Measurements from ENCODE around the gene ACOXL.

ACOXL gene

DNA sequence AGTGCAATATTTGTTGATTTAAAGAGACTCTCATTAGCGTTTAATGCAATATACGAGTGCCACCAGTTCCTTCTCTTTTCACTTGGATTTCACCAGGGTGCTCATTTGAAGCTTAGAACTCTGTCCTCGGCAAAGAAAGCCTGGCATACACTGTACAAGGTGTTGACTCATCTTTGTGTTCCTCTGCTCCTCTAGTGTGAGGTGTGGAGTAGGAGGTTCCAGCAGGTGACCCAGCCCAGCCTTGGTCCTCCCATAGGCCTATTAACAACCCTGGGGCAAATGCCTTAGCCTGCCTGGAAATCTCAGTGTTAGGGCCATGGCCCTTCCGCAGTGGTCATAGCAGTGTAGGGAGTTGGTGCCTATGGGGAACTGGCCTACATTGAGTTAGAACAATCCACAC, 408.4 kb downstream of the ACOXL start:
- no peak for DNase-seq (ENCODE audit: low read depth)

DNA sequence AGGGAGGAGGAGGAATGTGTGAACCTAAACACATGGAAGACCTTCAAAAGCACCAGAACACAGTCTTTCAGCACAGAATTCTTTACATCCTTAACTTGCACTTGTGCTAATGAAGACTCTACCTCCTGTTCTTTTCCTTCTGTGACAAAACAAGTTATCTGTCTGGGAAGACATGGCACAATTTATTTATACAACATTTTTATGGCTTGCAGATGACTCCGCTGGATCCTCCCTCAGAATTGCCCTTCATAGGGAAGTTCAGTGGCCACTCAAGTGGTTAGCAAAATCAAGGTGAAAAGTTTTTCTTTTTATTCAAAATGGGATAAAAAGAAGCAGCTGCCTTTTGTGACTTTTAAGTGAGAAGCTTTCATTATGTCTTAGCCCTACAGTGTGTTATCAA, 409.7 kb downstream of the ACOXL start:
- DNase-seq (ENCODE audit: low read depth), result no peak

DNA sequence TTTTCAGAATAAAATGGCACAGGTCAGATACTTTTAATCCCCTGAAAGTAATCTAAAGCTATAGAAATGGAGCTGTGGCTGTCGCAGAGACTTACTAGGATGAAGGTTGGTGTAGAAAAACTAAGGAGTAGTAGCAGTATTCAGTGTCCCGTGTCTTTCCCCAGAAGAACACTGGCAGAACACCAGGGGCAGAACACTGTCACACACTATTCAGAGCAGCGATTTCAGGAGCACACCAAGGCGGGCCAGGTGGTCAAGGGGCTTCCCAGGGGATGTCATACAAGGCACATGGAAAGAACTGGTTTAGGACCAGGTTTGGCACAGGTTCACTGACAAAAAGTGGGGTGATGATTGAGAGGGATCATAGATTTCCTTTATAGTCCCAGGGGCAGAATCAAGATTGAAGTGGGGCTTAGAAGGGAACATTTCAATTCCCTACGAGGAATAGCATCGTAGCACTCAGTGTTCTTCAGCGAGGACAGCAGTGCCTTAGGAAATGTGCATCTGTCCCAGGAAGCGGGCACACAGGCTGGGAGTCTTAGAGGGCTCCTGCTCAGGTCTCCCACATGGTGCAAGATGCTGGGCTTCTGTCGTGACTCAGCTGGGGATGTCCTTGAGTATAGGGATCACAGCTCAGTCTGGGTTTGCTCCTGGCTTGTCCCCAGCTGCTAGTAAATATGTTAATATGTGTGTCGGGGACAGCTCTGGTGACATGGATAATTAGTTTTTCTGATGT, 410.9 kb downstream of the ACOXL start:
- DNase-seq (ENCODE audit: low read depth), result no peak

DNA sequence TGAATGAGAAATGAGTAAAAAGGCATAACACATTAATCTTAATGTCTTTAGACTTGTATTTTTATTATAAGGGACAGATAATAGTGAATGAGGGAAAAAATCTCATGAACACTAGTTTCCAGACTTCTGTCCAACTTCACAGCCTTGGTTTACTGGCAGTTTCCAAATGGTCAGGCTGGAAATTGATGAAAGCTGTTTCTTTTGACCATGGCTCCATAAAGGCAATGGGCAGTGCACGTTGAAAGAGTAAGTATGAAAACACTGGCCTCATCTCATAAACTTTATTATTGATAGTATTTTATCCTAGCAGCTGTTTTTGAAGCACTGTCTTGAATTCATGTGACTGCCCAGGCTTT, 411.4 kb downstream of the ACOXL start:
- DNase-seq (ENCODE audit: low read depth), result no peak

DNA sequence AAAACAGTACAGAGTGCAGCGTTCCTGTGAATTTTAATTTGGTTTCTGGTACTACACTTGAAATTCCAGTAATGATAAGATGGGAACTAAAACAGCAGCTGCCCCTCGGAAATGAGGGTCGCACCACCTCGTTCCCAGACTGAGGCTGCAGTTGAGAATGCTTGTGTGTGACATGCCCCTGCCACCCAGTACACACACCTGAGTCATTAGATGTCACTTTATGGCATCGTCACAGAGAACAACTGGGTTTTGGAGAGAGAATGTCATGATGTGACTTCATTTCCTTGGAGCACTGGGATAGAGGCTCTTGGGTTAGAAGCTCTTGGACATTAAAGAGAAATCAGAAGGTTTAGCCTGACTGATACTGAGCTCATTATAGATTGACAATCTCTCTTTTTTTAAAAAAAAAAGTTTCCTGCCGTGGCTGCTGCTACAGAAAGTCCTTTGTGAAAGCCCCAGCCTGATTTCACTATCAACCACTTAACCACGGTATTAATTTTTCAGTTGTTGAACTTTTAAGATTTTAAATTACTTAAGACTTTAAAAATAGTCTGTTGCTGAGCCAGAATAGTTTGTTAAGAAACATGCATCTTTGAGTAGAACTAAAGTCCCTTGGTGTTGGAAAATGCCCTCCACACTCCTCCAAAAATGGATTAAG, 412.9 kb downstream of the ACOXL start:
- DNase-seq (ENCODE audit: low read depth), result no peak

DNA sequence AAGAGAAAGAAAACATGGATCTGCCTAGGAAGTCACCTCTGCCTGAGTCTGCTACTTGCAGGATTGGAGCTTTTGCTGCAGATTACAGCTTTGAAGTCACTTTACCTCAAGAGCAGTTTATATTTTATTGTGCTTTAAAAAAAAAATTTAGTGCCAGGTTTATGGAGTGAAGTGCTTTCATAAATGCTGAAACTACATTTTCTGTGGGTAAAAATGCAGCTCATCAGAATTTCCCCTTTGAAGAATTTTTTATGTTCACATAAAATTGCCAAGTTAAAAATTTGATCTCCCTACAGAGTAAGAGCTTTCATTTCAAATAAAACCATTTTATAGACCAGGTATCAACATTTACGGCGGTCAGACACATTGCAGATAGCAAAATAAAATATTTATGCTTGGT, 413.6 kb downstream of the ACOXL start:
- DNase-seq (ENCODE audit: low read depth), result no peak

DNA sequence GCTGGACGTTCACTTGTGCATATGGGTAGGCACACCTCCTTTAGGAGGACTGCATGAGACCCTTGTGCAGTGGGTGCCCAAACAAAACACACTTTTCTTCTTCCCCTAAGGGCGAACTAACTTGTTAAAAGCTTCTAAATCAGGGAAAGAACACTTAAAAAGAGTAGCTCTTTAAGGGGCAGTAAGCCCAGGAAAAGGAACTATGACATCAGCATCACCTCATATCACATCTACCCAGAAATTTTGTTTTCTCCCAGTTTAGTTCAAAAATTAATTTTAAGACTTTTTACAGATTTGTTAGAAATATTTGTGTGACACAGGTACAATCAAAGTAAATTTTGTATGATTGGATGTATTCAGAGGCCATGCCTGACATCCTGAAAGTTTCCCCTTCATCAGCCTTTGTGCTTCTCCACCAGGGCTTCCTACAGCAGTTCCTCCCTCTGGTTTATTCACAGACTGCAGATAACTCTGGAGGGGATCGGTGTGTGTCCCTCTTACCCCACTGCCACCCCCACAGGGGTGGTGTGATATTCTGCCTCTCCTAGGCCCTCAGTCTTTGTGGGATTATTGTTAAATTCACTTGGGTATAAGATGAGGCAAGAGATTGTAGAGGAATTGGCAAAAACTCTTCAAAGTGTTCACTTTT, 416.0 kb downstream of the ACOXL start:
- no peak for DNase-seq (ENCODE audit: low read depth)

DNA sequence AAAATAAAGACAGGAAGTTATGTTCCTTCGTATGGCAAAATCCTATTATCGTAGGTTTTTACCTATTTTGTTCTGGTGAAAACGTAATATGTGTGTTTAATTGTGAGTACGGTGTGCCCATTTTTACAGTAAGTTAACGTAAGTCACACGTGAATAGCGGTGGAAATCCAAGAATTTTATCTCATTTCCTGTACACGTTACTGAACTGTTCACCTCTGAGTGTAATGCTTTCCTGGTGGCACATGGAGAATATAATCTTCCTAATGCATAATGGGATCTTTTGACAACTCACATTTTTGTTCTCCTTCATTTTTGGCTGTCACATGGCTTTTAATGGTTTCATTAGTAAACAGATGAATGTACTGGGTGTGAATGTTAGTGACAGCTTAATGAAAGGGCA, 416.6 kb downstream of the ACOXL start:
- no peak for DNase-seq (ENCODE audit: low read depth)

DNA sequence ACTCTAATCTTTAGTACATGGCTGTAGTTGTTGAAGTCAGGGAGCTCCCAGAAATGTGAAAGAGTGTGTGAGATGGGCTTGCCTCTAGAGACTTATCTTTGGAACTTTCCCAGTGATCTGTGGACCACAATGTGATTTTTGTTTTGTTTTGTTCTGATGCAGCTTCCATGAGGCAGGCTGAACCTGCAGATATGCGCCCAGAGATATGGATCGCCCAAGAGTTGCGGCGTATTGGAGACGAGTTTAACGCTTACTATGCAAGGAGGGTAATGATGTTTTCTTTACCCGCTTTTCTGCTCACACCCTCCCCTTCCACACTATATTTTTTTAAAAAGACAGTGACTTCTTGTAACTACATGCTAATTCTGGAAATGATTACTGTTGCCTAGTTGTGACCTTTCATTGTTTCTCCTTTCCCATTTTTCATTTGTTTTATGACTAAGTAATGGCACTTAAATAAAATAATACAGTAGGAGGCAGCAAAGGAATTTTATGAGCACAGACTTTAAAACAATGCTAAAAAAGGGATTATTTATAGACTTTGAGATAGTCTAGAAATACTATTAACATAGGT, 417.6 kb downstream of the ACOXL start:
- DNase-seq (ENCODE audit: low read depth), result no peak

DNA sequence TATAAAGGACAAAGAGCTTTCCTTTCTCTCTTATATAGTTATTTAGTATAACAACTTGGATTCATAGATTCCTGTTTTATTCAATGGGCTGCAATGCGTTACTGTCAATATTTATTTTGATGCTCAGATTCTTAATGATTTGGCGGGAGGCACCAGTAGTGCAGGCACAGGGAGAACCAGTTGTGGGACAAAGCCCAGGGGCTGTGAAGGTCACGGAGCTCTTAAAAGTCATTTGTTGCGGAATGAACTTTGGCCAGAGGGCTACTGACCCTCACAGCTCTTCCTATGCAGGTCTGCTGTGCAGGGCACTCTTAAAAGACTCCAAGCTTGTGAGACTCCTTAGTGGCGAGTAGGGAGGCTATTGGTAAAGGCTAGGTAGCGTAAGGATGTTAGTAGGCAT, 422.4 kb downstream of the ACOXL start:
- DNase-seq (ENCODE audit: low read depth), result no peak

DNA sequence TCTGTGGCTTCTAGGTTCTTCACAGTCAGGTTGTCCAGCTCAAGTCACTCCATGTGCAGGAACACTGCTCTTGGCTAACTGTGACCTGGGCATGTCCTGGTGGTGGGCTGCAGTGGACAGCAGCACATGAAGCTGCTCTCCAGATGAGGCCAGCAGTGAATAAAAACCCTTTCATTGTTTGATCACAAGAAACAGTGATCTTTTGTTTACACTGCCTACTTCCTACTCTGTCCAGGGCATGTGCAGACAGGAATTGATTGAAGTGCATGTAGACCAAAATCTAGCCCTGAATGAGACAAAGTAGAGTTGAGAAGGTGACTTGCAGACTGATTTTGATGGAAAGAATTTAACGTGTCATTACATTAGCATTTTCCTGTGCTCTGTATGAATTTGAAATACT, 423.2 kb downstream of the ACOXL start:
- DNase-seq (ENCODE audit: low read depth), result no peak

DNA sequence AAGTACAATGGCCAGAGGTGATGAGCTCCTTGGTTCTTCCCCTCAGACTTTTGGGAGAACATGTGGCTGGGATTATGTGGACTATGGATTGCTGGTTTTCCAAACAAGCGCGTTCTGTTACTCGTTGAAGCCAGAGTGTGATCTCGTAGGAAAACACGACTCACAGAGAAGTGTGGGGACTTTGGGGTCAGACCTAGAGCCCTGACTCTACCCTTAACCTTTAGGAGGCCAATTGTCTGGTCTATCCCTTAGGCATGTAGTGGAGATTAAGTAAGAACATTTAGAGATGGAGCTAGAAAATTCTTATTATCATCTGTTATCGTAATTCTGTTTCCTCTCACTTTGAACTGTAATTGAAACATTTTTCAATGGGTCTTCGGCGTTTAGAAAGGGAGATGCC, 424.2 kb downstream of the ACOXL start:
- DNase-seq (ENCODE audit: low read depth), result no peak

DNA sequence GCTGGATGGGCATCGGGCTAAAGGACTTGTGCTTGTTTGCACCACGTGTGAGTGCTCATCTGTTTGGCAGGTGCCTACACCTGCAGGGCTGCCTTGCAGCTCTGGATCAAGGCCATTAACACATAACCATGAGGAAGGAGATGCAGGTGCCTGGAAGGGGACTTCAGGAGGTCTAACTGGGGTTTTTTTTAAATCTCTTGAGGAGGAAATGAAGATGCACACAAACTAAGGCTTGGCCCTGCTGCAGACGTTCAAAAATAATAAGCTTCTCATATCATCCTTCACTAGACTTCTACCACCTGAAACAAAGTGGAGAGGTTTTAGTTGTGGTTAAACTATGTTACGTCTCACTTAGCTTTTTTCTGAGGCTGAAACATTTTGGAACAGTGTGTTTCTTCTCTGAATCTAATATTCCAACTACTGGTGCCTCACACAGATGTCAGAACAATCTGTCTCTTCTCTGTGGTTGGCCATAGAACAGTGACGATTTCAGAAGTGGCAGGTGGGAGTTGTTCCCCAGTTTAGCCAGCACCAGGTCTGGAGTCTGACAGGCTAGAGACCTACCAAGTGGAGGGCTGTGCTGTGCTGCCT, 424.8 kb downstream of the ACOXL start:
- no peak for DNase-seq (ENCODE audit: low read depth)

DNA sequence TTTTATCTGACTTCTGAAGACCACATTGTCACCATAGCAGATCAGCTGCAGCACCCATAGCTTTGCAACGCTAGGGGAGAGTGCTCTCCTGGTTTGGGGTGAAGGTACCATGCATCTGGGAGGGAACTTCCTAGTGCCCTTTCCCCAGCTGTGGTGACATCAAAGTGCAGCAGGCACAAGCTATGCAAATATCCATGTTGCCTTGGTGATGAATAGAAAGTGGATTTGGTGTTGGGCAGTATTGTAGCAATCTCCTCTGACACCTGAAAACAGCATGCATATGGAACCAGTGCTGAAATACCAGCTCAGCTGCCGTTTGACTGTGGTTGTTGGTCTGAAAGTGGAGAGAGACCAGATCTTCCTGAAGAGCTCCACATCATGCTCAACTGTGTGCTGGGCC, 425.4 kb downstream of the ACOXL start:
- DNase-seq (ENCODE audit: low read depth), result no peak

DNA sequence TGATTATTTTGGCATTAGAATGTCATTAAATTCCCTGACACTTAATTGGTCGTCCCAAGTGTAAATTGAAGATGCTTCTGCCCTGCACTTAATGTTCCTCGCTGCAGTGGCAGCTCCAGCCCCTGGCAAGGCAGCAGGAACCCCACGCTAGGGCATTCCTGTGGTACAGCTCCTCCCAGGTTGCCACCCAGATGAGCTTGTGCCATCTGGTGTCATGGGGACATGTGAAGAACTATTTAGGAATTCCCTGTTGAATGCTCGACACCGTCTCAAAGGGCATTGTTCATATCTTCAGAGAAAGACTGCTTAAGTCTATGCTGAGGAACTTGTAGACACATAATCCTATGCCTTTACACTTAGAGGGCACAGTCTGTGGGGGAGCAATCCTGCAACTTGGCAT, 427.3 kb downstream of the ACOXL start:
- no peak for DNase-seq (ENCODE audit: low read depth)

DNA sequence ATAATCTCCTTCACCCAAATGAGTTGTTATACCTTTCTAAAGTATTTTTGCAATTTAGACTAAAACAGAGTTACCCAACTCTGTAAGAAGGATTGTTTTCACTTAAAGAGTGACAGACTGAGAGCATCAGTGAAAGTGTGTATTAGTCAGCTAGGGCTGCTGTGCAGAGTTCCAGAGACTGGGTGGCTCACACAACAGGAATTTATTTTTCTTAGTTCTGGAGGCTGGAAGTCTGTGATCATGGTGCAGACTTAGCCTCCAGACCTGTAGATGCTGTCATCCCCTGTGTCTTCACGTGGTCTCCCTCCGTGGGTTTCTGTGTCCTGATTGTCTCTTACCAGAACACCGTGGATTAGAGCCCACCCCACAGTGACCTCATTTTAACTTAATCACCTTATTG, 428.4 kb downstream of the ACOXL start:
- DNase-seq (ENCODE audit: low read depth), result no peak

DNA sequence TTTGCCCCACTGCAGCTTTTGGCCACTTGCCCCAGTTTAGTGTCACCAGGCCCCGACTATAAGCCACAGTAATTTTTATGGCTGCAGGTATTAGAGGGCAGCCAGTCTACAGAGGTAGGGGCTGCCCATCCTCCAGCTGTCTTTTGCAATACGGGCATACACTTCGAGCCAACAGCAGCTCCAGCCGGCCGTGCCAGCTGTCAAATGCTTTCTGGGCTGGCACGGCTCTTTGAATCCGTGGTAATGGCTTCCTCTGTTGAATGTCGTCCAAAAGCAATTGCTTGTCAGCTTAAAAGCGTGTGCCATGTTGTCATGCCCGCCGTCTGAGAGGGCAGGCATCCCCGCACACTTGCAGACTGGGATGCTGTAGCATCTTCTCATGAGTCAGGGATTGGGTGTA, 429.6 kb downstream of the ACOXL start:
- no peak for DNase-seq (ENCODE audit: low read depth)

DNA sequence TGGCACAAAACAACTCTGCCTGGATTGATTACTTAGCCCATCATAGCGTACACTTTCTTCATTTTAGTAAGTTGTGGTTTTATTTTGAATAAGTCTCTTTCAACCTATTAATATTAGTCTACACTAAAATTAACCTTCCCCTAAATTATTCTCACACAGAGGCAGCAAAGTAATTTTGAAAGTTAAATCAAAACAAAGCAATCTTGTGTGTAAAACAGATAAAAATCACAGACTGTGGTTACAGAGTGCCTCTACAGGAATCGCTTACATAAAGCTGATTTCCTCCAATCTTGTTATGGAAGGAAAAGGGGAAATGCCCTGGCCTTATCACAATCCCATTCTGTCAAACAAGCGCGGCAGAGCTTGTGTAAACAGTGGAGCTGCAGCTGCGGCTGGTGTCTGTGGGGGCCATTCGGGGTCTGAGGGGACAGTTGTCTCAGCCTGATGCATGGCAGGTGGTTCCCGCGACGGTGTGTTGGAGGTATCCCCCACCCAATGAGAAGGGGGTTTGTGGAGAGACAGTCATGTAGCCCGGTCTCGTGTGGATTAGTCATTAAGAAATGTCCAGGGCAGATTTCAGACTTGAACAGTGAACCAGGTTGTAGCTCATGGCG, 430.5 kb downstream of the ACOXL start:
- no peak for DNase-seq (ENCODE audit: low read depth)

DNA sequence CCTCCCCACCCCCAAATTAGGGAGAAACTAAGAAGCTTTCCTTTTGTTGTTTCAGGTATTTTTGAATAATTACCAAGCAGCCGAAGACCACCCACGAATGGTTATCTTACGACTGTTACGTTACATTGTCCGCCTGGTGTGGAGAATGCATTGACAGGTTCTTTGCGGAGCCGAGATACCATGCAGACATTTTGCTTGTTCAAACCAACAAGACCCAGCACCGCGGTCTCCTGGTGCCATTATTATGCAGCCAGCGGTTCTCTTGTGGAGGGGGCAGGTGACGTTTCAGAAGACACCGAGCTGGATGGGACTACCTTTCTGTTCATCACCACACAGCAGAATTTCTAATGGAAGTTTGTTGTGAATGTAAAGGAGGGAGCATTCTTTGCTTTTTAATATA, 431.7 kb downstream of the ACOXL start:
- no peak for DNase-seq (ENCODE audit: low read depth)

DNA sequence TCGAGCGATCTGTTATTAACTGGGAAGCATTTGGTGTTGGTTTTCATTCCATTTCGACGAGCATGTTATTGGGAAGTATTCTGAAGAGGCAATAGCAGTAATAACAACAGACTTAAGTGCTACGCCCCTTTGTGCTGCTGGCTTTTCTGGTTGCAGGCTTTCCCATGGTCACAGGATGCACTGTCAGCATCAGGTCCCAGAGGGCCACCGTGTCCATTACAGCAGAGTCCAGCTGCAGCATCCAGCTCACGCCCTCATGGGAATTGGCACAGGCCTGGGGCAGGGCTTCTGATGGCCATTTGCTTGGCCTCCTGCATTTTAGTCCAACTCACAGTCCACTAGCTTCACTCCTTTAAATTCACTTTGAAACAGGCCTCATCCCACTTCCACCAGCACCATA, 432.7 kb downstream of the ACOXL start:
- DNase-seq (ENCODE audit: low read depth), result no peak

DNA sequence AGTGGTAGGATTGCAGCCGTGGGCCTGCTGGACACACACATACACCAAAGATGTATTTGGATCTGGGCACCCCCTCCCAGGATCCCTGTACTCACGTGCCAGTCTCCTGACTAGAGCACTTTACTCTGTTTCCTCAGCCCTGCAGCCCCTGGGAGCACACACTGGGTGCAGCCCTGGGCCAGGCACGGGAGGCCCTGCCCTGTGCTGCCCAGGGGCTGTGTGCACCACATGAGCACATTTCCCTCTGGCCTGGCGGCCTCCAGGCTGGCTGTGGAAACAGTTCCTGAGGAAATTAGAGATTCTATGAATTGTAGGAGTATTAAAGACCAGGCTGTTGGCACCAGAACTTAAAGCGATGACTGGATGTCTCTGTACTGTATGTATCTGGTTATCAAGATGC, 433.7 kb downstream of the ACOXL start:
- no peak for DNase-seq (ENCODE audit: low read depth)

DNA sequence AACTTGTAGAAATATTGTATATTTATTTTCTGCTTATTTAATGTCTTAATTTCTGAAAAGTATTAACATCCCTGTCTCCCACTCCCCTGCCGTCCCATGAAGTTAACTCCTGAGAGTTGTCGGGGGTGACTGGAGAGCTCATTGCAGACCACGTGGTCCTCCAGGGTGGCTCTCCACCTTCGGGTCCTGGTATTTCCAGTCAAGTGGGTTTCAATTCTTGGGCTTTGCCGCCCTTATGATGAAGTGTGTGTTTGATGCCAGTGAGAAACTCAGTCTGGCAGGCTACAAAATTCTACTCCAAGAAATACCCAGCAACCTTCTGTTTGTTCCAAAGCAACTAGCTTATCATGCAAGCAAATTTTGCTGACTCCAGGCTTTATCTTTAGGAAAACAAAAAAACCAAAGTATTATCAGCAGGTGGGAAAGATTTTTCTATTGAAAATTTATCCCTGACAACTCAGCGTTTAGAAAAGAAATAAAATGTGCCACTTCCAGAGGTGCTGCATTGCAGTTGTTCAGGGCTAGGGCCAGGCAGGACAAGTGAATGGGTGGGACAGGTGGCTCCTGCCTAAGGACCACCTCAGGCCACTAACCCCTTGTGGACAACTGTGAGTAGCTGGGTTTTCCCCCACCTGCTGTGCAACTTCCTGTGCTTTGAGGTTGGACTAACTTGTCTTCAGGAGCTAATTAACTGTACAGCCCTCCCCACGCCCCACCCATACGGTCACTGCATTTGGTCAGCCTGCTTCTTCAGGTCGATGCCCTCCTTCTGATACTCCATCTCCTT, 434.9 kb downstream of the ACOXL start:
- DNase-seq (ENCODE audit: low read depth), result no peak

Measured in activated gamma-delta T cell treated with anti-CD3 and anti-CD28 coated beads, Interleukin-2, amount 50 U/mL, for 16 hours (primary cell).